ENCODE results near the gene SEL1L3.

- TF ChIP-seq CTCF (CRISPR knock-in tag; IDR thresholded peaks at IDR 0.05) (no peak), POLR2A (IDR thresholded peaks at IDR 0.05; ENCODE audit: insufficient read depth in 1 of 2, low read depth in 2 of 2, low read length in 2 of 2) (no peak), ETV5 (CRISPR knock-in tag; IDR thresholded peaks at IDR 0.05; ENCODE audit: borderline replicate concordance) (no peak), HDAC2 (CRISPR knock-in tag; IDR thresholded peaks at IDR 0.05) (no peak), RARA (CRISPR knock-in tag; IDR thresholded peaks at IDR 0.05) (no peak), EP300 (IDR thresholded peaks at IDR 0.05; ENCODE audit: low read depth in 2 of 2, low read length in 2 of 2) (no peak), EP300 (CRISPR knock-in tag; IDR thresholded peaks at IDR 0.05; ENCODE audit: borderline replicate concordance) (no peak), MAZ (IDR thresholded peaks at IDR 0.05; ENCODE audit: borderline replicate concordance, low read depth, low read length) (no peak), MAZ (CRISPR knock-in tag; IDR thresholded peaks at IDR 0.05; ENCODE audit: low read depth) (no peak), ZNF878 (CRISPR knock-in tag; IDR thresholded peaks at IDR 0.05) (no peak)
Measured at GRCh38 chr4:25883565-25883964, 20.8 kb upstream of the SEL1L3 start.

All from HepG2 (cell line).